CD14-positive monocyte (primary cell): Measurements from ENCODE around the gene ANGPTL7. TPM values are rescaled to one million over a fixed set of nuclear protein-coding genes. Genes with fewer than 3 reads are reported as not detected.

Experiments used
- DNase-seq, 3 donors: peaks; one replicate each; pipeline ENCODE4 v3.0.0-alpha.2; 2011 to 2022
- H2AFZ ChIP-seq: 2 replicates; pipeline ENCODE4 v1.6.0; 2012; ENCODE audit warnings: mild to moderate bottlenecking, low read depth, low read length, inconsistent platforms; ENCODE audit not compliant: insufficient read depth, poor library complexity, severe bottlenecking
- H3K27ac ChIP-seq, 2 donors: 1 replicate in 1 of 2; 2 replicates in 1 of 2; pipeline ENCODE4 v1.5.1; 2012 to 2013; ENCODE audit warnings: low read length in 2 of 2, control low read depth in 1 of 2, inconsistent platforms in 1 of 2, low read depth in 1 of 2, mild to moderate bottlenecking in 1 of 2
- H3K27me3 ChIP-seq, 2 donors: one replicate each; pipeline versions ENCODE4 v1.6.0 to v1.6.1; 2011 to 2013; ENCODE audit warnings: low read length in 2 of 2; ENCODE audit not compliant: control insufficient read depth in 2 of 2, insufficient read depth in 2 of 2
- H3K36me3 ChIP-seq, 2 donors: replicated peaks in 1 of 2; 1 replicate in 1 of 2; 2 replicates in 1 of 2; pipeline versions ENCODE4 v1.5.1 to v1.6.1; 2012 to 2013; ENCODE audit warnings: low read length in 2 of 2, control low read depth in 1 of 2, inconsistent platforms in 1 of 2, mild to moderate bottlenecking in 1 of 2; ENCODE audit not compliant: insufficient read depth in 2 of 2, control insufficient read depth in 1 of 2
- H3K4me1 ChIP-seq, 2 donors: 1 replicate in 1 of 2; 2 replicates in 1 of 2; pipeline versions ENCODE4 v1.5.1 to v1.6.1; 2012 to 2013; ENCODE audit warnings: low read length in 2 of 2, control low read depth in 1 of 2, inconsistent platforms in 1 of 2, mild to moderate bottlenecking in 1 of 2, moderate library complexity in 1 of 2; ENCODE audit not compliant: insufficient read depth in 2 of 2, control insufficient read depth in 1 of 2
- H3K4me2 ChIP-seq: replicated peaks from 2 replicates; pipeline ENCODE3; 2012; ENCODE audit warnings: low read length, moderate library complexity, mild to moderate bottlenecking; ENCODE audit not compliant: poor library complexity, severe bottlenecking; ENCODE audit errors: extremely low read depth
- H3K4me3 ChIP-seq, 3 experiments: fragments of 200-600 bp in 1 of 3; sonication (generic) in 1 of 3; replicated peaks in 1 of 3; 1 replicate in 2 of 3; 2 replicates in 1 of 3; pipeline ENCODE4 v1.5.1; 2011 to 2013; ENCODE audit warnings: low read length in 3 of 3, mild to moderate bottlenecking in 3 of 3, control low read depth in 2 of 3, low read depth in 2 of 3, inconsistent platforms in 1 of 3, moderate library complexity in 1 of 3
- H3K79me2 ChIP-seq: 2 replicates; pipeline ENCODE4 v1.6.0; 2012; ENCODE audit warnings: mild to moderate bottlenecking, control low read depth, inconsistent platforms, low read length, moderate library complexity; ENCODE audit not compliant: insufficient read depth
- H3K9ac ChIP-seq: 2 replicates; pipeline ENCODE4 v1.6.0; 2017; ENCODE audit warnings: low read length, mild to moderate bottlenecking; ENCODE audit not compliant: insufficient read depth, poor library complexity, severe bottlenecking
- H3K9me3 ChIP-seq, 2 donors: replicated peaks in 1 of 2; 1 replicate in 1 of 2; 2 replicates in 1 of 2; pipeline versions ENCODE4 v1.5.1 to v1.6.1; 2012 to 2013; ENCODE audit warnings: low read length in 2 of 2, control low read depth in 1 of 2; ENCODE audit not compliant: control insufficient read depth in 1 of 2, insufficient read depth in 1 of 2
- H4K20me1 ChIP-seq: 2 replicates; pipeline ENCODE4 v1.6.0; 2012; ENCODE audit warnings: mild to moderate bottlenecking, low read length, control low read depth, moderate library complexity; ENCODE audit not compliant: insufficient read depth
- H3K27ac Mint-ChIP-seq, 7 donors: one replicate each; pipeline ENCODE4 v1.8.0; 2020; ENCODE audit warnings: mild to moderate bottlenecking in 7 of 7, mixed read lengths in 7 of 7, moderate library complexity in 6 of 7, inconsistent platforms in 2 of 7
- H3K27me3 Mint-ChIP-seq, 3 donors: one replicate each; pipeline ENCODE4 v1.8.0; 2021 to 2022; ENCODE audit warnings: low read depth in 3 of 3, mild to moderate bottlenecking in 3 of 3, mixed read lengths in 3 of 3, moderate library complexity in 3 of 3, inconsistent platforms in 1 of 3
- H3K36me3 Mint-ChIP-seq, 2 donors: one replicate each; pipeline ENCODE4 v1.8.0; 2020; ENCODE audit warnings: mixed read lengths in 2 of 2, inconsistent platforms in 1 of 2, mild to moderate bottlenecking in 1 of 2
- H3K4me1 Mint-ChIP-seq: one replicate; pipeline ENCODE4 v1.8.0; 2020; ENCODE audit warnings: mild to moderate bottlenecking, mixed read lengths
- H3K4me3 Mint-ChIP-seq, 2 donors: one replicate each; pipeline ENCODE4 v1.8.0; 2020; ENCODE audit warnings: mild to moderate bottlenecking in 2 of 2, mixed read lengths in 2 of 2, moderate library complexity in 1 of 2
- H3K9me3 Mint-ChIP-seq, 7 donors: one replicate each; pipeline ENCODE4 v1.8.0; 2020 to 2022; ENCODE audit warnings: mixed read lengths in 7 of 7, mild to moderate bottlenecking in 6 of 7, moderate library complexity in 6 of 7, inconsistent platforms in 2 of 7
- CTCF ChIP-seq: fragments of 200-600 bp; IDR thresholded peaks from one replicate; pipeline ENCODE4 v1.8.0; 2022; ENCODE audit warnings: antibody characterized with exemption, mild to moderate bottlenecking
- WGBS: methylation state at CpG from one replicate; pipeline ENCODE4 v1.1.5; 2013; ENCODE audit warnings: missing lambda C conversion rate; ENCODE audit not compliant: insufficient coverage; 5-methylcytosine and 5-hydroxymethylcytosine counted together
- intact Hi-C, 2 donors: fragments of 100-400 bp; cut with micrococcal nuclease; formaldehyde crosslinking; loops; one replicate each; pipeline versions ENCODE4 v1.15.0 to v1.15.1; 2023
- polyA plus RNA-seq, 3 donors: library from polyadenylated mRNA; depleted of rRNA in 1 of 3; unstranded in 2 of 3; stranded (reverse) in 1 of 3; fragments of 300-500 nt in 2 of 3; fragments of >200 nt in 1 of 3; fragmentation: Illumina TruSeq in 2 of 3; gene quantifications; 1 replicate in 2 of 3; 2 replicates in 1 of 3; pipeline ENCODE4 v1.2.3, GENCODE V29; 2012 to 2021

Gene ANGPTL7
- polyA plus RNA-seq, 3 donors, result not detected

GRCh38 chr1:11197359-11197758, 8.2 kb downstream of the ANGPTL7 start:
- no peak for TF ChIP-seq CTCF
- Mint-ChIP-seq H3K36me3 (peaks cover 78 to 93% of the 10 kb centered on the region in 2 donors), H3K9me3 (no peaks in the 10 kb centered on the region), H3K27ac (peak overlapping the region in 1 of 7 donors; percentile 46), H3K4me3 (no peak overlapping the region), H3K4me1 (no peaks in the 10 kb centered on the region), H3K27me3 (no peaks in the 10 kb centered on the region)
- Histone ChIP-seq H3K79me2 (no peaks in the 10 kb centered on the region), H3K36me3 (peaks cover 87 to 96% of the 10 kb centered on the region in 2 donors), H3K4me1 (no peaks in the 10 kb centered on the region), H3K9me3 (no peaks in the 10 kb centered on the region), H3K27me3 (no peaks in the 10 kb centered on the region), H3K27ac (no peak overlapping the region), H3K4me2 (no peak overlapping the region), H4K20me1 (no peaks in the 10 kb centered on the region), H3K4me3 (no peak overlapping the region), H3K9ac (no peak overlapping the region), H2AFZ (no peak overlapping the region)
- intact Hi-C loops, result no loop called here
- no peak for DNase-seq
- WGBS, result 83% methylated on average over 2 of the region's 4 CpGs

- H3K27me3 ChIP-seq, result no peaks in the 10 kb centered on the region
- no peaks in the 10 kb centered on the region for H4K20me1 ChIP-seq
- Mint-ChIP-seq H3K27ac (no peak overlapping the region), H3K36me3 (peaks cover 73 to 93% of the 10 kb centered on the region in 2 donors), H3K4me1 (no peaks in the 10 kb centered on the region), H3K4me3 (no peak overlapping the region), H3K27me3 (peaks cover 0 to under 1% (median 0%) of the 10 kb centered on the region in 3 donors), H3K9me3 (no peaks in the 10 kb centered on the region)
- no peak for DNase-seq
- no peak overlapping the region for H3K27ac ChIP-seq
- H3K36me3 ChIP-seq, result peaks cover 85 to 95% of the 10 kb centered on the region in 2 donors
- TF ChIP-seq CTCF, result no peak
- intact Hi-C loops, result no loop called here
- H3K79me2 ChIP-seq, result no peaks in the 10 kb centered on the region
- H3K4me1 ChIP-seq, result no peaks in the 10 kb centered on the region
- H3K9ac ChIP-seq, result no peak overlapping the region
- H2AFZ ChIP-seq, result no peak overlapping the region
- H3K9me3 ChIP-seq, result no peaks in the 10 kb centered on the region
- H3K4me2 ChIP-seq, result no peak overlapping the region
- no peak overlapping the region for H3K4me3 ChIP-seq
- 80% methylated on average over 1 of the region's 4 CpGs for WGBS
Measured at GRCh38 chr1:11198257-11198656, 9.1 kb downstream of the ANGPTL7 start.
